Spinal cord (tissue), 10 donors: ENCODE data around the gene ENPP4. TPM values are rescaled to one million over a fixed set of nuclear protein-coding genes. Genes with fewer than 3 reads are reported as not detected.

ENCODE experiments used
- DNase-seq, 6 donors: peaks; one replicate each; pipeline versions ENCODE4 v3.0.0 to v3.0.0-alpha.2; 2013 to 2015; ENCODE audit warnings: low spot score in 6 of 6, low read depth in 4 of 6
- H3K27ac ChIP-seq: one replicate; pipeline ENCODE4 v1.5.1; 2013; ENCODE audit warnings: low read depth, low read length, control low read depth
- H3K27me3 ChIP-seq: one replicate; pipeline ENCODE4 v1.6.1; 2013; ENCODE audit warnings: low read length; ENCODE audit not compliant: control insufficient read depth, insufficient read depth
- H3K36me3 ChIP-seq: one replicate; pipeline ENCODE4 v1.6.1; 2013; ENCODE audit warnings: low read length; ENCODE audit not compliant: control insufficient read depth, insufficient read depth
- H3K4me1 ChIP-seq: one replicate; pipeline ENCODE4 v1.6.1; 2013; ENCODE audit warnings: low read length; ENCODE audit not compliant: control insufficient read depth, insufficient read depth
- H3K4me3 ChIP-seq: one replicate; pipeline ENCODE4 v1.5.1; 2013; ENCODE audit warnings: low read depth, low read length, control low read depth
- H3K9me3 ChIP-seq: one replicate; pipeline ENCODE4 v1.6.1; 2013; ENCODE audit warnings: low read length; ENCODE audit not compliant: control insufficient read depth, insufficient read depth
- WGBS: methylation state at CpG from one replicate; pipeline ENCODE4 v1.1.5; 2013; ENCODE audit warnings: missing lambda C conversion rate; ENCODE audit not compliant: insufficient coverage; 5-methylcytosine and 5-hydroxymethylcytosine counted together
- polyA plus RNA-seq, 2 donors: library from polyadenylated mRNA; unstranded; fragments of 120-200 nt; gene quantifications; one replicate each; pipeline ENCODE4 v1.2.1, GENCODE V29; 2013; ENCODE audit not compliant: insufficient read length in 2 of 2
- total RNA-seq, 2 donors: library from RNA; depleted of rRNA in 1 of 2; stranded (reverse); fragments of 120-200 nt in 1 of 2; fragments of >200 nt in 1 of 2; gene quantifications; one replicate each; pipeline versions ENCODE4 v1.2.3 to v1.2.4, GENCODE V29; 2013 to 2014
- donor health status: healthy.

Gene ENPP4
- total and polyA plus RNA-seq, 4 donors = 9.4 to 34.8 (median 13.4) TPM

DNA sequence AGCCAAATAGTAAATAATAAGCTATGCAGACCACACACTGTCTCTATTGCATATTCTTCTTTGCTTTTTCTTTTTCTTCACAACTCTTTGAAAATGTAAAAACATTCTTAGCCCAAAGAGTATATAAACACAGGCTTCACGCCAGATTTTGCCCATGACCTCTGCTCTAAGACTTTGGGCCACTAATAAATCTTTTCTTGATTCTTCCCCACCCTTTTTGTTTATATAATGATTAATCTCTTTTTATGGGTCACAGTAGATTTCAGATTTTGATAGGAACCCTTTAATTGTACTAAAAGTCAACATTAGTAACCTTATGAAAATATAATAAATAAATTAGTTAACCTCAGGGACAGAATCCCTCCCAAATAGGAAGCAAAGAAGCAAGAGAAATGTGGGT, 56.8 kb downstream of the ENPP4 start:
- Histone ChIP-seq H3K27me3 (no peaks in the 10 kb centered on the region), H3K9me3 (no peaks in the 10 kb centered on the region), H3K4me1 (no peaks in the 10 kb centered on the region), H3K36me3 (no peaks in the 10 kb centered on the region), H3K27ac (no peak overlapping the region), H3K4me3 (no peak overlapping the region)
- no CpG with 5 or more reads among the region's 1 CpG for WGBS
- no peak for DNase-seq

DNA sequence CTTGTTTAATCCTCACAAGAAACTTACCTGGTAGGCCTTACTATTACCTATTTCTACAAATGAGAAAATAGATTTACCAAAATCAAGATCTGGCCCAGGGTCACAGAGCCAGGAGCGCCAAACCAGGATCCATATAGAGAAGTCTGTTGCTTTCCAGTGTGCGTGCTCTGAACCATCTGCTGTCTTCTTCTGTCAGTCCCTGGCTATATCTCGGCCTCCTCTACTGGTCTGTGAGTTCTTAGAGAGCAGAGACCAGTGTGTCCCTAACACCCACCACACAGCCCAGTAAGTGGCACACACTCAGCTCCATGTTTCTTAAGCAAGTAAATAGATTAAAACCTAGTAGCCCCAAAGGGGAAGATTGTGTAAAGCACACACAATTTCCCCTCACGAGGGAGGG, 59.9 kb downstream of the ENPP4 start:
- Histone ChIP-seq H3K27me3 (no peaks in the 10 kb centered on the region), H3K4me3 (no peak overlapping the region), H3K4me1 (no peaks in the 10 kb centered on the region), H3K36me3 (no peaks in the 10 kb centered on the region), H3K9me3 (no peaks in the 10 kb centered on the region), H3K27ac (no peak overlapping the region)
- 100% methylated on average over 1 of the region's 4 CpGs for WGBS
- no peak for DNase-seq

DNA sequence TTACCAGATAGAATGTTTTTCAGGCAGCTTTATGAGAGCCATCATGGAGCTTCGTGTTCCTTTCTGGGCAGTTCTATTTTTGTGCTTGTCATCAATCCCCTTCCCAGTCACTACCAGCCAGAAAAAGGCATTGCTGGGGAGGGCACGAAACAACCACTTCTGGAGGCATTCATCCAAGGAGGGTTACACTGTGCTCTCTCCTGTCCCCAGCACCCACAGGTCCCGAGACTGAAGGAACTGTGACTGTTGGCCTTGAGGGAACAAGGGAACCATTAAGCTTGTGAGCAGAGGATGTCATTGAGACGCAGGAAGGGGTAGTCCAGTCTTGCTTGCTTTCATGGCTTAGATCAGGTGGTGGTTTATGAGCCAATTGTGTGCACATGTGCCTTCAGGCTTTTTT, 61.1 kb downstream of the ENPP4 start:
- Histone ChIP-seq H3K27ac (no peak overlapping the region), H3K4me1 (no peaks in the 10 kb centered on the region), H3K36me3 (no peaks in the 10 kb centered on the region), H3K9me3 (no peaks in the 10 kb centered on the region), H3K4me3 (no peak overlapping the region), H3K27me3 (no peaks in the 10 kb centered on the region)
- DNase-seq = no peak
- WGBS = 88% methylated on average over 2 of the region's 4 CpGs

DNA sequence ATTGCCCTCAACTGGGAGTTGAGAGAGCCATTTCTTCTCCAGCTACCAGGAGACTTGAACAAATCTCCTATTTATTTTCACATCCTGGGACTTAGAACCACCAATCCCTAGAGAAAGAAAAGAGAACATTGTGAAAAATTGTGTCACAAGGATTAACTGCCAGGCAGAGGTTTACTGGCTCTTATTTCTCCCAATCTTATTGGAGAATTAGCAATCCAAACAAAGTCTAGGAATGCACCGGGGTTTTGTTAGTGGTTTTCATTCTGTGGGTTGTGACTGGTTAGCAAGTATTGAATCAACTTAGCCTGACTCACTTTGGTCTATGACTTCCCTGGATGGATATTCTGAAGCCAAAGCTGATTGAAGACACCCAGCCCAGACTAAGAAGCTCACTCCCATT, 62.2 kb downstream of the ENPP4 start:
- no peak for DNase-seq
- no CpG with 5 or more reads among the region's 1 CpG for WGBS
- no peak overlapping the region for H3K27ac ChIP-seq

More for the DNA sequence above, 62.2 kb downstream of the ENPP4 start:
- Histone ChIP-seq H3K36me3 (no peaks in the 10 kb centered on the region), H3K4me3 (no peak overlapping the region), H3K27me3 (no peaks in the 10 kb centered on the region), H3K9me3 (no peaks in the 10 kb centered on the region), H3K4me1 (no peaks in the 10 kb centered on the region)

Other genes with a start within 250 kb of the ENPP4 start
- gene CLIC5, start 114.1 kb upstream of the ENPP4 start, total RNA-seq = 1 to 10 TPM; 2.7 to 5.1 TPM
- 10 to 100 TPM in 1 of 2 donors, 1 to 10 TPM in 1; 6.5 to 10.1 TPM for gene CLIC5, start 114.1 kb upstream of the ENPP4 start, polyA plus RNA-seq
- gene ENPP5, start 41.0 kb downstream of the ENPP4 start, total RNA-seq = 10 to 100 TPM in 1 of 2 donors, 1 to 10 TPM in 1; 3.8 to 14.2 TPM
- gene ENPP5, start 41.0 kb downstream of the ENPP4 start, polyA plus RNA-seq = 1 to 10 TPM; 4.0 to 5.6 TPM